Breast epithelium (tissue), 3 donors: ENCODE measurements around the gene RBFOX1.

Experiments
- POLR2A ChIP-seq: fragments of 450-650 bp; IDR thresholded peaks from one replicate; pipeline ENCODE4 v1.6.1; 2016; ENCODE audit warnings: antibody characterized with exemption, mild to moderate bottlenecking, moderate library complexity
- POLR2AphosphoS5 ChIP-seq, 3 donors: sonication (generic); formaldehyde crosslinking; IDR thresholded peaks; one replicate each; pipeline ENCODE4 v1.6.1; 2017; ENCODE audit warnings: antibody characterized with exemption in 3 of 3
- TF ChIP-seq, protein P1 (sequence below), 3 donors: fragments of 450-650 bp; IDR thresholded peaks; one replicate each; pipeline ENCODE4 v1.5.1; 2016 to 2017; ENCODE audit warnings: antibody characterized with exemption in 3 of 3, mild to moderate bottlenecking in 3 of 3, moderate library complexity in 3 of 3

DNA sequence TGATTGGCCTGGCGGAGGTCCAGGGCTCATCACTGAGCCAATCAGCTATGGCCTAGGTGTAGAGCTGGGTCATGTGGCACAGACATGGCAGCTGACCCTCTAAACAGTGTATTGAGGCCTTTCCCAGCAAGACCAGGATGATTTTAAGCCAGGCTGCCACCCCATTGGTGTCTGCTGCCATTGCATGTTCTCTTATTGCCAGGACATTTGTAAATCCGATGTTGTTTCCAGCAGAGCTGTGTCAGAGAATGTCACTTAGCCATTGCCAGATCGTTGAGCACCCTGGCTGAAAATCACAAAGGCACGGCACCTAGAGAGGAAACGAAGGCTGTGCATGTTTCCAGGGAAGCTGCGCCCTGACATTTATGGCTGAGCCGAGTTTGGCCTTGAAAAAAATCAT lies 33.4 kb downstream of the RBFOX1 start:
- TF ChIP-seq, protein P1, sequence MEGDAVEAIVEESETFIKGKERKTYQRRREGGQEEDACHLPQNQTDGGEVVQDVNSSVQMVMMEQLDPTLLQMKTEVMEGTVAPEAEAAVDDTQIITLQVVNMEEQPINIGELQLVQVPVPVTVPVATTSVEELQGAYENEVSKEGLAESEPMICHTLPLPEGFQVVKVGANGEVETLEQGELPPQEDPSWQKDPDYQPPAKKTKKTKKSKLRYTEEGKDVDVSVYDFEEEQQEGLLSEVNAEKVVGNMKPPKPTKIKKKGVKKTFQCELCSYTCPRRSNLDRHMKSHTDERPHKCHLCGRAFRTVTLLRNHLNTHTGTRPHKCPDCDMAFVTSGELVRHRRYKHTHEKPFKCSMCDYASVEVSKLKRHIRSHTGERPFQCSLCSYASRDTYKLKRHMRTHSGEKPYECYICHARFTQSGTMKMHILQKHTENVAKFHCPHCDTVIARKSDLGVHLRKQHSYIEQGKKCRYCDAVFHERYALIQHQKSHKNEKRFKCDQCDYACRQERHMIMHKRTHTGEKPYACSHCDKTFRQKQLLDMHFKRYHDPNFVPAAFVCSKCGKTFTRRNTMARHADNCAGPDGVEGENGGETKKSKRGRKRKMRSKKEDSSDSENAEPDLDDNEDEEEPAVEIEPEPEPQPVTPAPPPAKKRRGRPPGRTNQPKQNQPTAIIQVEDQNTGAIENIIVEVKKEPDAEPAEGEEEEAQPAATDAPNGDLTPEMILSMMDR (IDR thresholded peaks at IDR 0.05) = no peak
- TF ChIP-seq POLR2A (no peak), POLR2AphosphoS5 (IDR thresholded peaks at IDR 0.05) (no peak)
